Neural cell (in vitro differentiated cells): ENCODE measurements around the gene RFX2. TPM values are rescaled to one million over a fixed set of nuclear protein-coding genes. Genes with fewer than 3 reads are reported as not detected.

Experiments used
- H2AFZ ChIP-seq: fragments of 200-600, 300-800 bp; sonication (generic), shearing (Covaris generic); 2 replicates; pipeline ENCODE4 v1.6.0; 2014; ENCODE audit warnings: low read depth, mild to moderate bottlenecking, antibody characterized with exemption, low read length, moderate library complexity
- H3F3A ChIP-seq: fragments of 200-600 bp; shearing (Covaris generic); 2 replicates; pipeline ENCODE4 v1.6.1; 2016; ENCODE audit warnings: mild to moderate bottlenecking, moderate library complexity, mixed read lengths, antibody characterized with exemption, low read length; ENCODE audit not compliant: insufficient read depth, poor library complexity, severe bottlenecking
- H3K27ac ChIP-seq: fragments of 200-600, 300-800 bp; sonication (generic), shearing (Covaris generic); 2 replicates; pipeline ENCODE4 v1.5.1; 2014; ENCODE audit warnings: mild to moderate bottlenecking, low read length, moderate library complexity
- H3K27me3 ChIP-seq: fragments of 300-800, 200-600 bp; sonication (generic), shearing (Covaris generic); 2 replicates; pipeline ENCODE4 v1.6.0; 2014; ENCODE audit warnings: mild to moderate bottlenecking, low read depth, low read length, moderate library complexity; ENCODE audit not compliant: insufficient read depth
- H3K36me3 ChIP-seq: fragments of 300-800, 200-600 bp; sonication (generic), shearing (Covaris generic); 2 replicates; pipeline ENCODE4 v1.5.1; 2014; ENCODE audit warnings: mild to moderate bottlenecking, antibody characterized with exemption, low read length, moderate library complexity; ENCODE audit not compliant: insufficient read depth
- H3K4me2 ChIP-seq: fragments of 300-800, 200-600 bp; sonication (generic), shearing (Covaris generic); 2 replicates; pipeline ENCODE4 v1.6.0; 2014; ENCODE audit warnings: mild to moderate bottlenecking, low read length
- H3K4me3 ChIP-seq: fragments of 300-800, 200-600 bp; sonication (generic), shearing (Covaris generic); 2 replicates; pipeline ENCODE4 v1.5.1; 2014; ENCODE audit warnings: mild to moderate bottlenecking, low read length, moderate library complexity
- H3K79me2 ChIP-seq: fragments of 200-600 bp; shearing (Covaris generic); replicated peaks from 2 replicates; pipeline ENCODE4 v1.6.0; 2014; ENCODE audit warnings: mild to moderate bottlenecking, low read length, moderate library complexity; ENCODE audit not compliant: insufficient read depth
- H3K9ac ChIP-seq: fragments of 300-800, 200-600 bp; sonication (generic), shearing (Covaris generic); 2 replicates; pipeline ENCODE4 v1.6.1; 2016; ENCODE audit warnings: mild to moderate bottlenecking, low read length, mixed read lengths
- H3K9me2 ChIP-seq: fragments of 200-600 bp; shearing (Covaris generic); 2 replicates; pipeline ENCODE4 v1.6.1; 2016; ENCODE audit warnings: mild to moderate bottlenecking, low read length, mixed read lengths; ENCODE audit not compliant: insufficient read depth
- H3K9me3 ChIP-seq: fragments of 200-600, 300-800 bp; sonication (generic), shearing (Covaris generic); 2 replicates; pipeline ENCODE4 v1.6.1; 2016; ENCODE audit warnings: mild to moderate bottlenecking, mixed run types, low read length, moderate library complexity, mixed read lengths
- H4K20me1 ChIP-seq: fragments of 200-600 bp; shearing (Covaris generic); 2 replicates; pipeline ENCODE4 v1.6.1; 2016; ENCODE audit warnings: mild to moderate bottlenecking, mixed run types; ENCODE audit not compliant: insufficient read depth
- EP300 ChIP-seq: fragments of 450-650 bp; conservative IDR thresholded peaks from 2 replicates; pipeline ENCODE4 v1.6.1; 2014; ENCODE audit warnings: antibody characterized with exemption, mild to moderate bottlenecking, moderate library complexity; ENCODE audit not compliant: poor library complexity, severe bottlenecking
- EZH2 ChIP-seq: fragments of 200-600, 300-800 bp; shearing (Covaris generic), sonication (generic); IDR thresholded peaks from 2 replicates; pipeline ENCODE4 v1.6.1; 2014; ENCODE audit warnings: antibody characterized with exemption, low read length, borderline replicate concordance, mild to moderate bottlenecking; ENCODE audit not compliant: insufficient read depth, poor library complexity, severe bottlenecking
- MXI1 ChIP-seq: fragments of 450-650 bp; conservative IDR thresholded peaks from 2 replicates; pipeline ENCODE4 v1.6.1; 2014; ENCODE audit warnings: antibody characterized with exemption, mild to moderate bottlenecking; ENCODE audit not compliant: poor library complexity, severe bottlenecking
- POLR2AphosphoS5 ChIP-seq: IDR thresholded peaks from 2 replicates; pipeline ENCODE4 v1.6.1; 2012
- RAD21 ChIP-seq: fragments of 450-650 bp; conservative IDR thresholded peaks from 2 replicates; pipeline ENCODE4 v1.6.1; 2014; ENCODE audit warnings: antibody characterized with exemption, mild to moderate bottlenecking, moderate library complexity
- SMC3 ChIP-seq: fragments of 450-650 bp; conservative IDR thresholded peaks from 2 replicates; pipeline ENCODE4 v1.6.1; 2014; ENCODE audit warnings: antibody characterized with exemption, mild to moderate bottlenecking, moderate library complexity; ENCODE audit not compliant: poor library complexity
- TAF1 ChIP-seq: IDR thresholded peaks from 2 replicates; pipeline ENCODE4 v1.6.1; 2012; ENCODE audit warnings: low read depth
- polyA plus RNA-seq: library from polyadenylated mRNA; depleted of rRNA; stranded (reverse); fragments of >200 nt; gene quantifications from 2 replicates; pipeline ENCODE4 v1.2.3, GENCODE V29; 2014
- TF ChIP-seq, protein P1 (sequence below): fragments of 450-650 bp; IDR thresholded peaks from 2 replicates; pipeline ENCODE4 v1.5.1; 2014; ENCODE audit warnings: antibody characterized with exemption, mild to moderate bottlenecking, moderate library complexity; ENCODE audit not compliant: poor library complexity, severe bottlenecking
- TF ChIP-seq, protein P2 (sequence below): IDR thresholded peaks from 2 replicates; pipeline ENCODE4 v1.6.1; 2012; ENCODE audit warnings: borderline replicate concordance

Gene RFX2
- polyA plus RNA-seq, 1 donor from 2014 or later, result 0.69 TPM

DNA sequence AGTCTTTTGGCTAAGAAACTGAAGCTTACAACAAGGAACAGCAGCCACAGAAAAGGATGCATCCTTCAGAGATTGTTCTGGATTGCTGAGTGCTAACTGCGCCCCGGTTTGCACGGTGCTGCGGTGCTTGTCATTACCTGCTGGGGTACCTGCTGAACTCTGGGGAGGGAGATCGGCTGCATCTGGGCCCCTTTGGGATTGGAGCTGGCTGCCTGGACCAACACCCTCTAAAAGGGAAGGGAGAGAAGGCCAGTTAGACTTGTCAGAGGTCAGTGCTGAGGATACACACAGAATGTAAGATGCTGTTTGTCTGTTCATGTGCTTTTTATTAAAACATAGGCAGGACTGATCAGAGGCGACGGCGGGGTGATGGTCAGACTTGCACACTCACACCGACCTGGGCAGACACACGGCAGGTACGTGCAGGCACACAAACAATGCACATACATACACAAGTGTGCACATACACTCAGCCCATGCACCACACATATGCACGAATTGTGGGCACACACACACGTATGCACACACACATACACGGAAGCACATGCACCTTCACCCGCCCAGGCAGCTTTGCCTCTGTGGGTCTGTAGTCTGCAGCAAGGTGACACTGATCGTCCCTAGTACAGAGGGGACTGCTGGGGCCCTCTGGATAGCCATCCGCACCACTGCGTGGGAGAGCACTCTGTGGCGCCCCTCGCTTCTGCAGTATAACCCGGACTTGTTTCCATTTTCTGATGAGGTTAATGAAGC lies 66.1 kb downstream of the RFX2 start:
- Histone ChIP-seq H3K4me3 (no peak overlapping the region), H3K36me3 (no peaks in the 10 kb centered on the region), H3K79me2 (no peaks in the 10 kb centered on the region), H3K9me2 (no peaks in the 10 kb centered on the region), H3F3A (no peaks in the 10 kb centered on the region), H3K27me3 (no peaks in the 10 kb centered on the region), H4K20me1 (no peaks in the 10 kb centered on the region), H3K9ac (no peak overlapping the region), H2AFZ (no peak overlapping the region), H3K4me2 (no peak overlapping the region), H3K9me3 (no peaks in the 10 kb centered on the region), H3K27ac (no peak overlapping the region)
- TF ChIP-seq RAD21 (no peak), POLR2AphosphoS5 (no peak), EZH2 (no peak), MXI1 (no peak), SMC3 (no peak), EP300 (no peak), TAF1 (no peak)
- TF ChIP-seq, protein P1, sequence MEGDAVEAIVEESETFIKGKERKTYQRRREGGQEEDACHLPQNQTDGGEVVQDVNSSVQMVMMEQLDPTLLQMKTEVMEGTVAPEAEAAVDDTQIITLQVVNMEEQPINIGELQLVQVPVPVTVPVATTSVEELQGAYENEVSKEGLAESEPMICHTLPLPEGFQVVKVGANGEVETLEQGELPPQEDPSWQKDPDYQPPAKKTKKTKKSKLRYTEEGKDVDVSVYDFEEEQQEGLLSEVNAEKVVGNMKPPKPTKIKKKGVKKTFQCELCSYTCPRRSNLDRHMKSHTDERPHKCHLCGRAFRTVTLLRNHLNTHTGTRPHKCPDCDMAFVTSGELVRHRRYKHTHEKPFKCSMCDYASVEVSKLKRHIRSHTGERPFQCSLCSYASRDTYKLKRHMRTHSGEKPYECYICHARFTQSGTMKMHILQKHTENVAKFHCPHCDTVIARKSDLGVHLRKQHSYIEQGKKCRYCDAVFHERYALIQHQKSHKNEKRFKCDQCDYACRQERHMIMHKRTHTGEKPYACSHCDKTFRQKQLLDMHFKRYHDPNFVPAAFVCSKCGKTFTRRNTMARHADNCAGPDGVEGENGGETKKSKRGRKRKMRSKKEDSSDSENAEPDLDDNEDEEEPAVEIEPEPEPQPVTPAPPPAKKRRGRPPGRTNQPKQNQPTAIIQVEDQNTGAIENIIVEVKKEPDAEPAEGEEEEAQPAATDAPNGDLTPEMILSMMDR, result no peak
- TF ChIP-seq, protein P2, sequence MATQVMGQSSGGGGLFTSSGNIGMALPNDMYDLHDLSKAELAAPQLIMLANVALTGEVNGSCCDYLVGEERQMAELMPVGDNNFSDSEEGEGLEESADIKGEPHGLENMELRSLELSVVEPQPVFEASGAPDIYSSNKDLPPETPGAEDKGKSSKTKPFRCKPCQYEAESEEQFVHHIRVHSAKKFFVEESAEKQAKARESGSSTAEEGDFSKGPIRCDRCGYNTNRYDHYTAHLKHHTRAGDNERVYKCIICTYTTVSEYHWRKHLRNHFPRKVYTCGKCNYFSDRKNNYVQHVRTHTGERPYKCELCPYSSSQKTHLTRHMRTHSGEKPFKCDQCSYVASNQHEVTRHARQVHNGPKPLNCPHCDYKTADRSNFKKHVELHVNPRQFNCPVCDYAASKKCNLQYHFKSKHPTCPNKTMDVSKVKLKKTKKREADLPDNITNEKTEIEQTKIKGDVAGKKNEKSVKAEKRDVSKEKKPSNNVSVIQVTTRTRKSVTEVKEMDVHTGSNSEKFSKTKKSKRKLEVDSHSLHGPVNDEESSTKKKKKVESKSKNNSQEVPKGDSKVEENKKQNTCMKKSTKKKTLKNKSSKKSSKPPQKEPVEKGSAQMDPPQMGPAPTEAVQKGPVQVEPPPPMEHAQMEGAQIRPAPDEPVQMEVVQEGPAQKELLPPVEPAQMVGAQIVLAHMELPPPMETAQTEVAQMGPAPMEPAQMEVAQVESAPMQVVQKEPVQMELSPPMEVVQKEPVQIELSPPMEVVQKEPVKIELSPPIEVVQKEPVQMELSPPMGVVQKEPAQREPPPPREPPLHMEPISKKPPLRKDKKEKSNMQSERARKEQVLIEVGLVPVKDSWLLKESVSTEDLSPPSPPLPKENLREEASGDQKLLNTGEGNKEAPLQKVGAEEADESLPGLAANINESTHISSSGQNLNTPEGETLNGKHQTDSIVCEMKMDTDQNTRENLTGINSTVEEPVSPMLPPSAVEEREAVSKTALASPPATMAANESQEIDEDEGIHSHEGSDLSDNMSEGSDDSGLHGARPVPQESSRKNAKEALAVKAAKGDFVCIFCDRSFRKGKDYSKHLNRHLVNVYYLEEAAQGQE, result no peak

DNA sequence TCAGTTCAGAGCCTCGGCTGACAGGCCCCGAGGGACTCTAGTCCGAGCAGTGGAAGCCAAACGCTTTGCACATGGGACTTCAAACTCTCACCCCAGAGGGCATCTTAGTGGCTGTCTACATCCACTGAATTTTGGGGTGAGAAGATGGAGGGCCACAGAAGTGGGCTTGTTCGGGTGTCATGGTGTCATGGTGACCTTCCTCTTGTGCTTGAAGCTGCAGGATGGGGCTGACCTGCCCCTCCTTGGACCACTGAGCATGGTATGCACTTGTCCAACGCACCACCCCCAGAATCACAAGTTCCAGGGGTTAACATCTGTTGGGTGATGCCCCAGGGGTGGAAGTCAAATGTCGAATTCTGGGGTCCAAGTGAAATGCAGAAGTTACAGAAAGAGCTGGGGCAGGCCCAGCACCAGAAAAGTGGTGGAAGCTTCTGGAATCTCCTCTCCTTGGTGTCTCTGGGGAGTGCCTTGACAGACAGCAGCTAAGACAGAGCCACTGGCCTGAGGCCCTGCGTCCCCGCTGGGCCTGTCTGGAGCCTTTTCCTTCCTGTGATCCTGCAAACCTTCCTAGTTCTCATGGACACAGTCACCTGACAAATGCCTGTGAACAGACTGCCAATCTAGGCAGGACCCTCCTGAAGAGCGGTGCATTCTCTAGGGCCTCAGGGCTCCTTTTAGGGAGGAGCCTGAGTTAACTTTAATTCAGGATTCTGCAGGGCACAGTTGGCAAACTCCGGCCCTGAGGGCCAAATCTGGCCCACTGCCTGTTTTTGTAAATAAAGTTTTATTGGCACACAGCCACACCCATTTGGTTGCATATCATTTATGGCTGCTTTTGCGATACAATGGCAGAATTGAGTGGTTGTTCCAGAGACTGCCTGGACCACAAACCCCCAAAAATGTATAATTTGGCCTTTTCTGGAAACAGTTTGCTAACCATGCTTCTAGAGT lies 67.2 kb downstream of the RFX2 start:
- Histone ChIP-seq H3K9me3 (no peaks in the 10 kb centered on the region), H3K79me2 (no peaks in the 10 kb centered on the region), H3F3A (no peaks in the 10 kb centered on the region)

More for the DNA sequence above, 67.2 kb downstream of the RFX2 start:
- Histone ChIP-seq H3K27me3 (no peaks in the 10 kb centered on the region), H4K20me1 (no peaks in the 10 kb centered on the region), H3K4me2 (no peak overlapping the region), H3K9ac (no peak overlapping the region), H3K9me2 (no peaks in the 10 kb centered on the region), H2AFZ (no peak overlapping the region), H3K4me3 (no peak overlapping the region), H3K36me3 (no peaks in the 10 kb centered on the region), H3K27ac (no peak overlapping the region)
- TF ChIP-seq, protein P1, result no peak
- TF ChIP-seq, protein P2, result no peak
- no peak for TF ChIP-seq TAF1
- TF ChIP-seq MXI1, result no peak
